K562 (cell line): ENCODE results near the gene CRKL. TPM values are rescaled to one million over a fixed set of nuclear protein-coding genes. Genes with fewer than 3 reads are reported as not detected.
A peak's percentile ranks its signal among the peaks of the same experiment; 100 is the strongest.

Experiments used
- ATAC-seq: fragments of 200-7000 bp; cut with Tn5 transposase; 3 replicates; pipeline ENCODE4 v1.9.1; 2020; ENCODE audit warnings: moderate library complexity
- BruUV-seq: library from RNA; stranded (reverse); fragments of 400-500 nt; replicated peaks from 2 replicates; lab custom pipeline; 2021; lab: Mats Ljungman, UMichigan
- CTCF ChIA-PET: fragments of 300-600 bp; formaldehyde crosslinking; extraction: SDS; loops from one replicate; lab custom pipeline; 2021; ENCODE audit warnings: low intra/inter-chr PET ratio; lab: Yijun Ruan, JAX
- POLR2A ChIA-PET: fragments of 300-600, 350-650 bp; sonication (Branson Sonifier 250); formaldehyde crosslinking; extraction: SDS; loops from one replicate; lab custom pipeline; 2021; ENCODE audit warnings: antibody characterized with exemption, inconsistent platforms; lab: Yijun Ruan, JAX
- DNase-seq, 4 experiments: peaks; one replicate each; pipeline versions ENCODE4 v3.0.0 to v3.0.0-alpha.2; 2011 to 2018; ENCODE audit warnings: low spot score in 3 of 4, mixed read lengths in 3 of 4; ENCODE audit errors: extremely low read depth in 1 of 4
- FAIRE-seq: peaks from 2 replicates; lab custom pipeline; 2011; peaks lifted over from hg19 to GRCh38; lab: Jason Lieb, UNC
- H2AFZ ChIP-seq: 2 replicates; pipeline ENCODE4 v1.6.0; 2011; ENCODE audit warnings: low read depth, low read length, control low read depth, inconsistent platforms
- H3K27ac ChIP-seq: fragments of 200-600 bp; 3 replicates; pipeline ENCODE4 v1.8.0; 2011; ENCODE audit warnings: low read depth, mild to moderate bottlenecking, control low read depth, inconsistent platforms, low read length, moderate library complexity, mixed read lengths; ENCODE audit errors: extremely low read depth
- H3K27me3 ChIP-seq, 2 experiments: fragments of 300-600 bp in 1 of 2; 2 replicates in 1 of 2; 3 replicates in 1 of 2; pipeline versions ENCODE4 v1.6.0 to v1.8.0; 2011; ENCODE audit warnings: inconsistent platforms in 2 of 2, low read length in 2 of 2, mild to moderate bottlenecking in 1 of 2, mixed read lengths in 1 of 2, moderate library complexity in 1 of 2; ENCODE audit not compliant: control insufficient read depth in 2 of 2, insufficient read depth in 2 of 2
- H3K36me3 ChIP-seq: fragments of 300-600 bp; 3 replicates; pipeline ENCODE4 v1.8.0; 2011; ENCODE audit warnings: mild to moderate bottlenecking, low read length, inconsistent platforms; ENCODE audit not compliant: control insufficient read depth, insufficient read depth
- H3K4me1 ChIP-seq, 2 experiments: fragments of 200-600 bp in 1 of 2; replicated peaks in 1 of 2; 2 replicates in 1 of 2; 3 replicates in 1 of 2; pipeline versions ENCODE4 v1.5.1 to v1.8.0; 2011; ENCODE audit warnings: inconsistent platforms in 2 of 2, low read length in 2 of 2, mild to moderate bottlenecking in 1 of 2, mixed read lengths in 1 of 2, moderate library complexity in 1 of 2; ENCODE audit not compliant: control insufficient read depth in 2 of 2, insufficient read depth in 2 of 2
- H3K4me2 ChIP-seq: 2 replicates; pipeline ENCODE4 v1.6.1; 2011; ENCODE audit warnings: low read length, control low read depth, inconsistent platforms, mixed read lengths; ENCODE audit not compliant: insufficient read depth
- H3K4me3 ChIP-seq: fragments of 200-600 bp; sonication (generic), shearing (Covaris generic); 2 replicates; pipeline ENCODE4 v1.5.1; 2016; ENCODE audit warnings: control low read depth, inconsistent platforms
- H3K79me2 ChIP-seq: fragments of 200-600 bp; 3 replicates; pipeline ENCODE4 v1.8.0; 2011; ENCODE audit warnings: low read length, inconsistent platforms; ENCODE audit not compliant: control insufficient read depth, insufficient read depth
- H3K9ac ChIP-seq, 2 experiments: 2 replicates each; pipeline versions ENCODE4 v1.6.0 to v1.6.1; 2011; ENCODE audit warnings: low read depth in 2 of 2, low read length in 2 of 2, control low read depth in 1 of 2, inconsistent platforms in 1 of 2, mild to moderate bottlenecking in 1 of 2, mixed read lengths in 1 of 2; ENCODE audit not compliant: insufficient read depth in 1 of 2
- H3K9me1 ChIP-seq: one replicate; pipeline ENCODE4 v1.6.0; 2011; ENCODE audit warnings: inconsistent platforms, mild to moderate bottlenecking, low read length, moderate library complexity; ENCODE audit not compliant: control insufficient read depth, insufficient read depth
- H3K9me3 ChIP-seq: replicated peaks from 2 replicates; pipeline ENCODE4 v1.5.1; 2011; ENCODE audit warnings: low read depth, low read length, inconsistent platforms; ENCODE audit not compliant: control insufficient read depth, insufficient read depth
- H4K20me1 ChIP-seq: replicated peaks from 2 replicates; pipeline ENCODE4 v1.6.1; 2011; ENCODE audit warnings: low read length, inconsistent platforms, mixed read lengths; ENCODE audit not compliant: control insufficient read depth, insufficient read depth
- BCOR ChIP-seq: fragments of 450-650 bp; IDR thresholded peaks from 2 replicates; pipeline ENCODE4 v1.6.1; 2016
- ELK1 ChIP-seq: sonication (generic); formaldehyde crosslinking; IDR thresholded peaks from 2 replicates; pipeline ENCODE4 v1.8.1; 2022; ENCODE audit warnings: missing genetic modification reagents
- KDM5B ChIP-seq: fragments of 200-600 bp; sonication (generic); IDR thresholded peaks from 2 replicates; pipeline ENCODE4 v1.6.1; 2012; ENCODE audit warnings: low read depth, mild to moderate bottlenecking, moderate library complexity, low read length, control low read depth, inconsistent platforms; ENCODE audit not compliant: insufficient replicate concordance
- KLF10 ChIP-seq: fragments of 250-450 bp; sonication (Bioruptor Pico); IDR thresholded peaks from 2 replicates; pipeline ENCODE4 v1.6.1; 2021; ENCODE audit warnings: matching md5 sums
- MIER1 ChIP-seq: fragments of 450-650 bp; IDR thresholded peaks from 2 replicates; pipeline ENCODE4 v1.6.1; 2016; ENCODE audit warnings: antibody characterized with exemption, mild to moderate bottlenecking, low read depth
- PURB ChIP-seq: sonication (generic); formaldehyde crosslinking; IDR thresholded peaks from 2 replicates; pipeline ENCODE4 v1.9.0; 2021; ENCODE audit warnings: low read depth, mild to moderate bottlenecking, missing genetic modification reagents
- RAD51 ChIP-seq: fragments of 450-650 bp; IDR thresholded peaks from 2 replicates; pipeline ENCODE4 v1.7.1; 2016; ENCODE audit warnings: low read depth, mild to moderate bottlenecking, borderline replicate concordance
- RNF219 ChIP-seq: fragments of 250-450 bp; sonication (Bioruptor Pico); IDR thresholded peaks from 2 replicates; pipeline ENCODE4 v1.5.0; 2022; ENCODE audit warnings: mild to moderate bottlenecking
- SIN3A ChIP-seq, 2 experiments: fragments of 150-350 bp in 1 of 2; IDR thresholded peaks; 2 replicates each; pipeline ENCODE4 v1.6.1; 2011 to 2016; ENCODE audit warnings: borderline replicate concordance in 2 of 2, low read depth in 2 of 2, low read length in 2 of 2, mild to moderate bottlenecking in 2 of 2, moderate library complexity in 2 of 2; ENCODE audit not compliant: control insufficient read depth in 1 of 2
- ZNF140 ChIP-seq: fragments of 250-450 bp; sonication (Bioruptor Pico); IDR thresholded peaks from 2 replicates; pipeline ENCODE4 v1.8.0; 2021; ENCODE audit warnings: moderate library complexity, mild to moderate bottlenecking, inconsistent platforms
- ZNF24 ChIP-seq: fragments of 450-650 bp; IDR thresholded peaks from 2 replicates; pipeline ENCODE4 v1.6.1; 2016
- ZNF695 ChIP-seq: fragments of 450-650 bp; formaldehyde crosslinking; IDR thresholded peaks from 2 replicates; pipeline ENCODE4 v1.4.0; 2020; ENCODE audit warnings: mild to moderate bottlenecking, moderate library complexity
- WGBS: fragments of 100-300 bp; shearing (Covaris generic); methylation state at CpG from one replicate; pipeline ENCODE4 v1.1.6; 2016; ENCODE audit warnings: low coverage, mixed read lengths; ENCODE audit not compliant: insufficient coverage; ENCODE audit errors: missing lambda C conversion rate; 5-methylcytosine and 5-hydroxymethylcytosine counted together
- in situ Hi-C: fragments of 300-500 bp; cut with MboI; formaldehyde crosslinking; loops from 4 replicates; pipeline ENCODE4 v1.15.0; 2018; ENCODE audit warnings: inconsistent platforms, mixed read lengths
- intact Hi-C: fragments of 100-400 bp; cut with micrococcal nuclease; formaldehyde crosslinking; loops from 2 replicates; pipeline ENCODE4 v1.14.2; 2022
- polyA plus RNA-seq, 8 experiments: library from polyadenylated mRNA; depleted of rRNA in 4 of 8; stranded (reverse) in 5 of 8; unstranded in 3 of 8; fragments of >200 nt; fragmentation: Nextera tagmentation in 2 of 8; fragmentation: Illumina TruSeq in 1 of 8; extraction: Ambion mirVana in 2 of 8; extraction: Trizol in 1 of 8; gene quantifications; 2 replicates each; pipeline versions ENCODE4 v1.2.1 to v1.2.3, GENCODE V29; 2011 to 2014; ENCODE audit warnings: inconsistent platforms in 1 of 8, missing spikeins in 1 of 8
- total RNA-seq, 7 experiments: library from RNA; depleted of rRNA in 6 of 7; stranded (reverse); fragments of >200 nt in 6 of 7; fragmentation: Illumina TruSeq in 2 of 7; extraction: Trizol in 2 of 7; gene quantifications; 2 replicates each; pipeline versions ENCODE4 v1.2.1 to v1.2.3, GENCODE V29; 2011 to 2021; ENCODE audit warnings: low replicate concordance in 1 of 7
- TF ChIP-seq, protein P1 (sequence below): fragments of 250-450 bp; sonication (Bioruptor Pico); IDR thresholded peaks from 2 replicates; pipeline ENCODE4 v1.8.0; 2022; ENCODE audit warnings: moderate library complexity, mild to moderate bottlenecking, inconsistent platforms
- TF ChIP-seq, protein P2 (sequence below): fragments of 450-650 bp; IDR thresholded peaks from 2 replicates; pipeline ENCODE4 v1.6.1; 2018; ENCODE audit not compliant: partially characterized antibody

The CRKL gene
- total and polyA plus RNA-seq, 9 of the 15 experiments (the other 6 are each of a cell fraction or from before 2014, with no cell fraction given) = 100 to 263 (median 124) TPM

DNA sequence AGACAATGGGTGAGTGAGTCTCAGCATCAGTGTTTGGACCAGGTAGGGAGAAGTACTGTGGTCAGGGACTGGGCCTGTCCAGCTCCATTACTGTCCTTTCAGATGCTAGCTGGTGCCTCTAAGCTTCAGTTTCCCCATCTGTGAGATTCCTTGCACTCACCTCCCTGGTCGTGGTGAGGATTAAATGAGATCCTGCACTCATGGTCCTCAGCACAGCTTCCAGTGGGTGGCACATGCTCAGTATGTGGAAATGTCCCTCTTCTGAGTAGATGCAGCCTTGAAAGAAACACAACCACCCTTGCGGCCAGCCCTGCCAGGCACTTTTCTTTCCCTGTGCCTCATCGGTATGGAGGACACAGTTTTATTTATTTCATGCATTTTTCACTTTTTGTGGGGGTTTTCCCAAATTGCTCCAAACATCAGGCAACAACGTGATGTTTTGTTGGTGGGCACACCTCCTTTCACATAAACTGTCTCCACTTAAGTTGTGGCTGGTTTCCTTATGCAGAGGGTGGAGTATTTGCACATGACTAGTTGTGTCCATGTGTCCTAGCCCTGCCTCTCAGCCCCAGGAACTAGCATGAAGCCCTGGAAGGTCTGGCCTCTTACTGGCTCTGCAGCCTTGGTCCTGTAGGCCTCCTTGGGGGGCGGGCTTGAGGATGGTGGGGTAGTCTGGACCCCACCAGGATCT is 66.0 kb downstream of the CRKL start:
- 67% methylated on average over 5 of the region's 5 CpGs for WGBS
- peak overlapping the region; percentile 85 to 97 for H3K9ac ChIP-seq
- FAIRE-seq (peak; percentile 29), DNase-seq (no peak), ATAC-seq (no peak)
- peak overlapping the region; percentile 54 for H3K4me3 ChIP-seq
- intact Hi-C loops = loop anchor here (5.0 kb wide), 2 partner anchors 51 to 206 kb away; no protein-coding TSS in a partner anchor
- H4K20me1 ChIP-seq = no peaks in the 10 kb centered on the region
- H3K79me2 ChIP-seq = peaks cover 23% of the 10 kb centered on the region
- POLR2A ChIA-PET = interaction anchor here (1.2 to 64.4 kb wide), 9 partner anchors 12 to 177 kb away, joined by 4 to 1556 read pairs (median 11); partner anchors contain the start of genes CRKL, P2RX6, SLC7A4 and THAP7
- H3K27ac ChIP-seq = no peak overlapping the region; the same call in 2 of the 3 replicates
- CTCF ChIA-PET = interaction anchor here (1.3 kb wide), 1 partner anchor 19 kb away, joined by 4 read pairs; the partner anchor contains the start of gene THAP7
- no peaks in the 10 kb centered on the region for H3K27me3 ChIP-seq
- peaks cover 19 to 53% of the 10 kb centered on the region in 2 experiments for H3K4me1 ChIP-seq
- H2AFZ ChIP-seq = peak overlapping the region; percentile 99
- peaks cover 9% of the 10 kb centered on the region for H3K9me3 ChIP-seq
- BruUV-seq = no TSS peak
- in situ Hi-C loops = no loop called here
- H3K4me2 ChIP-seq = peak overlapping the region; percentile 92
- peaks cover 13% of the 10 kb centered on the region for H3K9me1 ChIP-seq
- H3K36me3 ChIP-seq = peaks cover 47% of the 10 kb centered on the region
- TF ChIP-seq ELK1 (no peak), PURB (CRISPR knock-in tag) (no peak), ZNF695 (CRISPR knock-in tag) (0 out of 2 replicates have a peak, but pooled peaks have one; percentile 17), ZNF24 (no peak), RAD51 (no peak), ZNF140 (CRISPR knock-in tag) (no peak), BCOR (no peak), KLF10 (CRISPR knock-in tag) (no peak), RNF219 (CRISPR knock-in tag) (no peak), SIN3A (IDR thresholded peaks at IDR 0.05; ENCODE audit: borderline replicate concordance in 2 of 2, control insufficient read depth in 1 of 2, low read depth in 2 of 2, low read length in 2 of 2) (no peak), MIER1 (no peak), KDM5B (no peak)
- TF ChIP-seq, protein P1, sequence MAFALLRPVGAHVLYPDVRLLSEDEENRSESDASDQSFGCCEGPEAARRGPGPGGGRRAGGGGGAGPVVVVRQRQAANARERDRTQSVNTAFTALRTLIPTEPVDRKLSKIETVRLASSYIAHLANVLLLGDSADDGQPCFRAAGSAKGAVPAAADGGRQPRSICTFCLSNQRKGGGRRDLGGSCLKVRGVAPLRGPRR (CRISPR knock-in tag) = no peak
- TF ChIP-seq, protein P2, sequence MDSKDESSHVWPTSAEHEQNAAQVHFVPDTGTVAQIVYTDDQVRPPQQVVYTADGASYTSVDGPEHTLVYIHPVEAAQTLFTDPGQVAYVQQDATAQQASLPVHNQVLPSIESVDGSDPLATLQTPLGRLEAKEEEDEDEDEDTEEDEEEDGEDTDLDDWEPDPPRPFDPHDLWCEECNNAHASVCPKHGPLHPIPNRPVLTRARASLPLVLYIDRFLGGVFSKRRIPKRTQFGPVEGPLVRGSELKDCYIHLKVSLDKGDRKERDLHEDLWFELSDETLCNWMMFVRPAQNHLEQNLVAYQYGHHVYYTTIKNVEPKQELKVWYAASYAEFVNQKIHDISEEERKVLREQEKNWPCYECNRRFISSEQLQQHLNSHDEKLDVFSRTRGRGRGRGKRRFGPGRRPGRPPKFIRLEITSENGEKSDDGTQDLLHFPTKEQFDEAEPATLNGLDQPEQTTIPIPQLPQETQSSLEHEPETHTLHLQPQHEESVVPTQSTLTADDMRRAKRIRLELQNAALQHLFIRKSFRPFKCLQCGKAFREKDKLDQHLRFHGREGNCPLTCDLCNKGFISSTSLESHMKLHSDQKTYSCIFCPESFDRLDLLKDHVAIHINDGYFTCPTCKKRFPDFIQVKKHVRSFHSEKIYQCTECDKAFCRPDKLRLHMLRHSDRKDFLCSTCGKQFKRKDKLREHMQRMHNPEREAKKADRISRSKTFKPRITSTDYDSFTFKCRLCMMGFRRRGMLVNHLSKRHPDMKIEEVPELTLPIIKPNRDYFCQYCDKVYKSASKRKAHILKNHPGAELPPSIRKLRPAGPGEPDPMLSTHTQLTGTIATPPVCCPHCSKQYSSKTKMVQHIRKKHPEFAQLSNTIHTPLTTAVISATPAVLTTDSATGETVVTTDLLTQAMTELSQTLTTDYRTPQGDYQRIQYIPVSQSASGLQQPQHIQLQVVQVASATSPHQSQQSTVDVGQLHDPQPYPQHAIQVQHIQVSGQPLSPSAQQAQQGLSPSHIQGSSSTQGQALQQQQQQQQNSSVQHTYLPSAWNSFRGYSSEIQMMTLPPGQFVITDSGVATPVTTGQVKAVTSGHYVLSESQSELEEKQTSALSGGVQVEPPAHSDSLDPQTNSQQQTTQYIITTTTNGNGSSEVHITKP = no peak
